Stimulated activated CD4-positive, alpha-beta T cell treated with anti-CD3 and anti-CD28 coated beads, Interleukin-4, amount 100 ng/mL, for 4 hours (primary cell): ENCODE results near the gene DPEP1.
"Not testable (repeated sequence)": the region's sequence is repeated elsewhere in the genome, so short reads cannot be mapped to it uniquely, and the experiment has no call there.

ENCODE experiments used
- DNase-seq, 2 experiments: peaks; one replicate each; pipeline ENCODE4 v3.0.0-alpha.2; 2020

Gene DPEP1

GRCh38 chr16:89577055-89577759 is 36.2 kb upstream of the DPEP1 start:
- no peak for DNase-seq

GRCh38 chr16:89579351-89579750 is 34.1 kb upstream of the DPEP1 start:
- DNase-seq: no peak

- no peak for DNase-seq
Observed at GRCh38 chr16:89581045-89581695, 32.3 kb upstream of the DPEP1 start.

GRCh38 chr16:89581861-89582563 is 31.4 kb upstream of the DPEP1 start:
- DNase-seq: no peak

GRCh38 chr16:89582614-89583196 is 30.7 kb upstream of the DPEP1 start:
- no peak for DNase-seq

GRCh38 chr16:89583197-89583894 is 30.1 kb upstream of the DPEP1 start:
- DNase-seq: no peak

- DNase-seq: no peak
Observed at GRCh38 chr16:89583895-89584644, 29.4 kb upstream of the DPEP1 start.

GRCh38 chr16:89584768-89585549 is 28.5 kb upstream of the DPEP1 start:
- no peak for DNase-seq

GRCh38 chr16:89586218-89586617 is 27.2 kb upstream of the DPEP1 start:
- DNase-seq: no peak

- DNase-seq: no peak
Observed at GRCh38 chr16:89586853-89587252, 26.6 kb upstream of the DPEP1 start.

GRCh38 chr16:89587676-89588075 is 25.8 kb upstream of the DPEP1 start:
- not testable (repeated sequence) for DNase-seq

- DNase-seq: no peak
Observed at GRCh38 chr16:89588413-89589109, 24.9 kb upstream of the DPEP1 start.

GRCh38 chr16:89589241-89589926 is 24.1 kb upstream of the DPEP1 start:
- DNase-seq: no peak

GRCh38 chr16:89593841-89594240 is 19.6 kb upstream of the DPEP1 start:
- DNase-seq: peak in 1 of 2 experiments; percentile 20

- no peak for DNase-seq
Observed at GRCh38 chr16:89595330-89596060, 17.9 kb upstream of the DPEP1 start.

GRCh38 chr16:89596061-89596689 is 17.3 kb upstream of the DPEP1 start:
- no peak for DNase-seq

- no peak for DNase-seq
Observed at GRCh38 chr16:89596957-89597649, 16.3 kb upstream of the DPEP1 start.

GRCh38 chr16:89598199-89598598 is 15.2 kb upstream of the DPEP1 start:
- DNase-seq: no peak
